Suppressor macrophage treated with lipopolysaccharide for 1 hour (primary cell): ENCODE results near the gene ABLIM1.
"Not testable (repeated sequence)": the region's sequence is repeated elsewhere in the genome, so short reads cannot be mapped to it uniquely, and the experiment has no call there.

Experiments used
- DNase-seq, 3 donors: peaks; one replicate each; pipeline ENCODE4 v3.0.0-alpha.2; 2020 to 2022

The ABLIM1 gene

GRCh38 chr10:114658175-114658574 is at the start of gene ABLIM1:
TSS of gene ABLIM1 (minus strand) at chr10:114658275. CDS start at chr10:114658200, 75 bp downstream.
- DNase-seq = no peak

DNA sequence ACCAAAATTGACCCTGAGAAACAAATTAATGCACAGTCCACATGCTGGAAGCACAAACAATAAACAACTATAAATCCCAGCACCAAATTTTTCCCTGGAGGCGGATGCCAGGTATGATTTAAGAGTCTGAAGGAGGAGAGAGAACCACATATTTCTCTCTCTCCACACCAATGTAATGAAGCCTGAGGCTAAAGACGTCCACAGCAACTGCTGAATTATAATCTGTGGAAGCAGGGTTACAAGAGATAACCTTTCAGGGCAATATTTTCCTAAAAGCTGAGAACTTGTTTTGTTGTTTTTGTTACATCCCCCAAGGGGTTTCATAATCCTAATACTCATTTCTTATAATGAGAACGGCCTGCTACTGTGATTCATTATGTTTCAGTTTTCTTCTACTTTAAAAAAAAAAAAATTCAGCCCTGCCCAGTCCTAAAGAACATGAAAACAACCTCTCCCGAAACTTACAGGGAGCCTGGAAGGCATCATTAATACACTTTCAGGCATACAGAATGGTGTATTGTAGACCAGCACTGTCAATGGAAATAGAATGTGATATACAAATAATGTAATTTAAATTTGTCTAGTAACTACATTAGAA is 48.5 kb upstream of the ABLIM1 start:
- no peak for DNase-seq

DNA sequence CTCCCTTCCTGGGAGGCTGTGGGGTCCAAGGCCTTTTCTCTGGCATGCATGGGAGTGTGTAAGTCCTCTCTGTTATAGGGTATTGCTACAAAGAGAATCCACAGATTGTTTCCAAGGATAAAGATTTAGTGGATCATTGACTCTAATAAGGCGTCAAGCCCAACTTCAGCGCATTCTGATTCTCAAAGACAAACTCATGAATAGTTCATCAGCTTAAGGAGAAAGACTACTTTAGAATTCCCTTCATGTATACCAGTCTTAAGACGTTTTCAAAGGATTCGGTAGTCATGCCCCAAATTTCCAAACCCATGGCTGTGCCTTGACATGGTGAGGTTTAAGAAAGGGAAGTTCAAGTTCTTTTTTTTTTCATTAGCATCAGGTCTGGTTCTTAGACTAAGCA is 46.6 kb upstream of the ABLIM1 start:
- DNase-seq = no peak

GRCh38 chr10:114703377-114704107 is 45.5 kb upstream of the ABLIM1 start:
- no peak for DNase-seq

GRCh38 chr10:114698271-114699061 is 40.4 kb upstream of the ABLIM1 start:
- no peak for DNase-seq

- DNase-seq = no peak
These were observed 39.1 kb upstream of the ABLIM1 start for GRCh38 chr10:114697061-114697598.

- not testable (repeated sequence) for DNase-seq
These were observed 38.2 kb upstream of the ABLIM1 start for GRCh38 chr10:114696301-114696700.

GRCh38 chr10:114694752-114695151 is 36.7 kb upstream of the ABLIM1 start:
- peak; percentile 33 to 45 (median 39) for DNase-seq

DNA sequence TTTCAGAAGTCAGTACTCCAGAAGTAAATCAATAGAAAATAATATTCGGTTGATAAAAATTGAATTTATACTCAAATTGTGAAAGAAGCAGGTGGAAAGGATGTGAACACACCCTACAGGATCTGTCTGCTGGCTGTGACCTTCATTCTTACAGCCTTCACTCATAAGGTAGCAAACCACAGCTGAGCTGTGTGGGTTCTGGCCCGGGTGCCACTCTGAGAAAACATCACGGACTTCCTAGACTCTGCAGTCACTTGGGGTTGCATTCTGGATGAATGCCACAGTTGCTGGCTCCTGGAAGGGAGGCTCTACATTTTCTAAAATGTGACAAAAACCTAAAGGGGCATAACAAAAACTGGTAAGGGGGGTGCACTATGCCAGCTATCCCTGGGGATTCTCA is 36.0 kb upstream of the ABLIM1 start:
- no peak for DNase-seq

GRCh38 chr10:114691442-114691941 is 33.4 kb upstream of the ABLIM1 start:
- peak; percentile 54 to 90 (median 78) for DNase-seq

DNA sequence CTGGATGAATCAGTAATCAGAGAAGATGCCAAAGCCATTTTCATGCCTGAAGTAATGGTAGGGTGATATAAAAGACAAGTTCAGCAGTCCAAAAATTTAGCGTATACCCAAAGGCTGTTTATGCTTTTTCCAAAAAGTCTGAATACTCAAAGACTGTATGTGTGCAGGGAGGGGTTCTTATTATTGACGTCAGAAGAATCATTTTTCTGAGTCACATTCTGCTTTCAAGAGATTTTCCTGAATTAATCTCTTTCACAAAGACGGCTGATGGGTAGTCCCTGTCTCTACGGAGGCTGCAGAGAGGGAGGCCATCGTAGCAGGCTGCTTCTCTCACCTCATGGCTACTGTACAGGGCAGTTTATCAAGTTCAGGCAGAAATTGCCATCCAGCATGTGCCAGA is 30.7 kb upstream of the ABLIM1 start:
- DNase-seq = no peak

- DNase-seq = no peak
These were observed 29.4 kb upstream of the ABLIM1 start for GRCh38 chr10:114687459-114687858.

- DNase-seq = no peak
These were observed 27.9 kb upstream of the ABLIM1 start for GRCh38 chr10:114686013-114686412.

- DNase-seq = no peak
These were observed 27.4 kb upstream of the ABLIM1 start for GRCh38 chr10:114685456-114685855.

DNA sequence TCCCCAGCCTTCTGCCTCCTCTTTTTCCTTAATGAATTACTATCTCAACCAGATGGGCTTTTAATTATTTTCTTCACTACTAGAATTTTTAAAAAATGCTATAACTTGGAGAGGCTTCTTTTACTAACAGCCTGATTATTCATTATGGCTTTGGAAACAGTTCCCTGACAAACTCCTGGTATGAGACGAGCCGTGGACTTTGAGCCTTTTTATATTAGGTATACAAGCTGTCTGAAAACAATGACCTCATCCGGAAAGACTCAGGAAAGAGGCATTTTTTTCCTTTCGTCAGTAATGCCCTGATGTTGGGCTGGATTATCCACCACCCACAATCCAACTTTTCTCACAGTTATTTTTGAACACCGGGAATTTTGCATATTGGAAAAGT is 26.7 kb upstream of the ABLIM1 start:
- DNase-seq = no peak

DNA sequence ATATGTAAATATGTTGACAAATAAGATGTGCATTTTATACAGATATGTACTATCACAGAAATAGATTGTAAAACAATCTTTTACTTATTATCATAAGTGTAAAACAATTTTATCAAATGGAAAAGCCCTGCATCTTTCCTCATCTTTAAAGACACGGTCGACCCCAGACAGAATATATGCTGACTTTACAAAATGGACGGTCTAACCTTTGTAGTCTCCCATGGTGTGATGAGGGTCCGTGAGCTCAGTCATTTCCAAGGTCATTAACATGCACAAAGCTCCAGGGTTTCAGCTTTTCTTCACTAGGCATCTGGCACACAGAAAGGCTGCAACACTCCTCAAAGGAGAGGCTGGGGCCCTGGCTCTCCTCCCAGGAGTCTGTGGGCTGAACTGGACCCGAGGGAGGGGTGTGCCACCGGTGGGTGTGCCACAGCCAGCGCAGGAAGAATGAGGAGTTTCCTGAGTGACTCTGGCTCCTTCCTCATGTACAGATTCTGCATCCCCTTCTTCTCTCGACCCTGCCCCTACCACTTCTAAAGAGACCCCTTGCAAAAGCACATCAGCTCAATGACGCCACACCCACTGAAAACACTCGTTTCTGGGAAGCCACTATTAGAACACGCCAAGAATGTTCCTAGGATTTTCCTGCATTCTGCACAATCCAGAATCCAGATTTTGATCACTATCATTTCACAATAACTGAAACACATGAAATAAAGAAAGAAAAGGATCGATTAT is 26.2 kb upstream of the ABLIM1 start:
- no peak for DNase-seq

DNA sequence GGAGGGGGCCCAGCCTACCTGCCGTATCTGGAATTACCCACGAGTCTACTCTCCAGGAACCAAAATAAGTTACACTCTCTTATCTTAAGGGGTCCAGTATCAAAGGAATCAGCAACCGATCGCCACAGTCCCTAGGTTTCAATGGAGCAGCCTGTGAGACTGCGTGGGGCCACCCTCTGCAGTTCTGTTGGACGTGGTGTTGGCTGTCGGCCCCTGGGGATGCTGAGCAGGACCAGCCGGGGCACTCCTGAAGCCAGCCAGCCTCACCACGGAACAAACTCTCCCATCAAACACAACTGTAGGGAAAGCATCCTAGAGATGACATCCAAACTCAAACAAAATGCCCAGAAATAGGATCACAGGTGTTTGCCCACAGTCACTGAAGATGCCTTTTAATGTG is 25.5 kb upstream of the ABLIM1 start:
- no peak for DNase-seq

DNA sequence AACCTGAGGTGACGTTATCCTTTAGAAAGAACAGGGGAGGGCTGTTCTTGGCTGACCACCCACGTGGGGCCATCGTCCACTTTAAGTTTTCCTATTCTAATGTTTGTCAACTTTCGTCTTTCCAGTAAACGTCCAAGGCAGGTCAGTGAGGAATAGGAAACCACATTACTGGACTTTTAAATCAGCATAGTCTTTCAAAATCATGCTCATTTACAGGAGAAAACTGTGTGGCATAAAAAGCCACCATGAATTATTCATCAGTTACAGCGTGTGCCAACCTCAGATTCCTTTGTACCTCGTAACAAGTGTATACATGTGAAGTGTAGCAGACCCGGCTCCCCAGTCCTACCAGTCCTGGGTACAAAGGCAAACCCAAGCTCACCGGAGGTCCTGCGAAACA is 25.1 kb upstream of the ABLIM1 start:
- DNase-seq = no peak

- no peak for DNase-seq
These were observed 24.5 kb upstream of the ABLIM1 start for GRCh38 chr10:114682532-114682931.

DNA sequence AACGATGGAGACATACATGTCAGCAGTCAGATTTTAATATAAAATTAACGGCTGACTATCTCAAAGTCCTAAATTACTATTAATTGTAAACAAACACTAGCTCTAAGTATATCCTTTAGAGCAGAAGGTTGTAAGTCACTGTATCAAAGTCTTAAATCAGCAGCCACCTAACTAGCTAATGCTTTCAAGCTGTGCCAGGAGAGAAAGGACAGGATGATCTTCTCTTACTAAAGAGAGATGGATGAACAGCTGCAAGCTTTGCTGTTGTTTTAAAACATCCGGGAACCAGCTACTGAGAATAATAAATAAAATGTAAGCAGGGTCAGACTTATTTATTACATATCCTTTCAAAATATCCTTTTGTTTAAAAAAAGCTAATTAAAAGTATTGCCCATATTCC is 24.0 kb upstream of the ABLIM1 start:
- no peak for DNase-seq

DNA sequence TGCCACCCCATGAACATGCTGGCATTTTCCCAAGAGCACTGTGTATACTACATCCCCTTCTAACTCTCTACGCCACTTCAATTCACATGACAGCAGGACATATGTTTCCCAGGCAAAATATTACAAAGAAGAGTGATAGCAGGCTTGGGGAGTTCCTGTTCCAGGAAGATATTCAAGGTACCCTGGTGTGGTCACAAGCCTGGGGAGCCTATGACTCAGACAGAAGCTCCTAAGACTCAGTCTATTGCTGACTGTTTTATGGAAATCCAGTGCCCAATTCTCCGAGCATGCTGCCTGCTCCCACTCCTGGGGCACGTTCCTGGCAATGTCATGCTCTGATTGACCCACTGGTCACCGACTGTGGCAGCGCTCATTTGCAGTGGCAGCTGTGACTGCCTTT is 23.5 kb upstream of the ABLIM1 start:
- peak in 1 of 3 donors; percentile 9 for DNase-seq

- no peak for DNase-seq
These were observed 22.6 kb upstream of the ABLIM1 start for GRCh38 chr10:114680543-114681117.
